Measurements from ENCODE around the gene STX17.

DNA sequence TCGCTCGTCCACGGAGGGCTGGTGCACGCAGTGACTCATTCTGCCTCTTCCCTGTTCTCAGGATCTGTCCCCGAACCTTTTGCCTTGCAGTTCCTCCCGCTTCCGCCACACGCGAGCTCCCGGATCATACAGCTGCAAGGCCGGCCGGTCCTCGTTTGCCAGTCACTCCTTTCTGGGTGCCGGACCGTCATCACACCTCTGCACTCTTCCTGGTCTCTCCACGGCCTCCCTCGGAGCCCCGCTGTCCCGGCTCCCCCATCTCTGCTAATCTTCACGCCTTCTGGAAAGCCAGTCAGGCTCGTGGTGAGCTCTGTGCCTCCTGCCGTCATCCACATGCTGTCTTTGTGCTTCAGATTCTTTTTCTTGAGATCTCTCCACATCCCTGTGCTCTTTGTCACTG lies 91.8 kb downstream of the STX17 start:
- TF ChIP-seq, protein P1, sequence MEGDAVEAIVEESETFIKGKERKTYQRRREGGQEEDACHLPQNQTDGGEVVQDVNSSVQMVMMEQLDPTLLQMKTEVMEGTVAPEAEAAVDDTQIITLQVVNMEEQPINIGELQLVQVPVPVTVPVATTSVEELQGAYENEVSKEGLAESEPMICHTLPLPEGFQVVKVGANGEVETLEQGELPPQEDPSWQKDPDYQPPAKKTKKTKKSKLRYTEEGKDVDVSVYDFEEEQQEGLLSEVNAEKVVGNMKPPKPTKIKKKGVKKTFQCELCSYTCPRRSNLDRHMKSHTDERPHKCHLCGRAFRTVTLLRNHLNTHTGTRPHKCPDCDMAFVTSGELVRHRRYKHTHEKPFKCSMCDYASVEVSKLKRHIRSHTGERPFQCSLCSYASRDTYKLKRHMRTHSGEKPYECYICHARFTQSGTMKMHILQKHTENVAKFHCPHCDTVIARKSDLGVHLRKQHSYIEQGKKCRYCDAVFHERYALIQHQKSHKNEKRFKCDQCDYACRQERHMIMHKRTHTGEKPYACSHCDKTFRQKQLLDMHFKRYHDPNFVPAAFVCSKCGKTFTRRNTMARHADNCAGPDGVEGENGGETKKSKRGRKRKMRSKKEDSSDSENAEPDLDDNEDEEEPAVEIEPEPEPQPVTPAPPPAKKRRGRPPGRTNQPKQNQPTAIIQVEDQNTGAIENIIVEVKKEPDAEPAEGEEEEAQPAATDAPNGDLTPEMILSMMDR (IDR thresholded peaks at IDR 0.05): no peak
- TF ChIP-seq POLR2A (IDR thresholded peaks at IDR 0.05): no peak

Measured in thyroid gland (tissue), 4 donors.